Kidney epithelial cell (primary cell): ENCODE data around the gene C1QL2. TPM values are rescaled to one million over a fixed set of nuclear protein-coding genes. Genes with fewer than 3 reads are reported as not detected.
A peak's percentile ranks its signal among the peaks of the same experiment; 100 is the strongest.

Source experiments
- DNase-seq: peaks from one replicate; pipeline ENCODE4 v3.0.0-alpha.2; 2010; ENCODE audit warnings: low read depth
- H3K27me3 ChIP-seq: 2 replicates; pipeline ENCODE4 v1.6.0; 2011; ENCODE audit warnings: low read length; ENCODE audit not compliant: control insufficient read depth, insufficient read depth
- H3K36me3 ChIP-seq: 2 replicates; pipeline ENCODE4 v1.5.1; 2011; ENCODE audit warnings: low read length; ENCODE audit not compliant: control insufficient read depth, insufficient read depth
- H3K4me3 ChIP-seq: 2 replicates; pipeline ENCODE4 v1.5.1; 2011; ENCODE audit warnings: low read depth, mild to moderate bottlenecking, control low read depth, low read length
- total RNA-seq: library from RNA; depleted of rRNA; stranded (reverse); fragments of >200 nt; gene quantifications from 2 replicates; pipeline ENCODE4 v1.2.3, GENCODE V29; 2015
- TF ChIP-seq, protein P1 (sequence below): IDR thresholded peaks from 2 replicates; pipeline ENCODE4 v1.5.1; 2011; ENCODE audit warnings: mild to moderate bottlenecking, moderate library complexity, low read length, control low read depth, inconsistent platforms; ENCODE audit not compliant: insufficient read depth, poor library complexity, severe bottlenecking

C1QL2 gene
- total RNA-seq, 1 donor from 2014 or later: not detected

DNA sequence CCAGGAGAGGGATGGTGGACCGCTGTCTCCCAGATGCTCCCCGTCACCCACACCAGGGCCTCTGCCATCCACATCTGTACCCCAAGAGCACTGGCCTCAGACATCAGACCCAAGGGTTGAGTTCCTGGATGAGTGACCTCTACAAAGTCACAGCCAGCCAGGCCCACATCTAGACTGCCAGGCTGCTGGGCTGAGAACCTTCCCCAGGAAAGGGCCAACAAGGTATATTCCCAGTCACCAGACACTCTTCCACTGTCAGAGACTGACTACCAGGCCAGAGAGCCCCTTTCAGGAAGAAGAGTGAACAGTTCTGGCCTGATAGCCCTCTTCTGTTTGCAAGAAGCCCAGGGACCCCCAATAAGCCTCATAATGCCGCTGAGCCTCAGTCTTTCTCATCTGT is 44.3 kb downstream of the C1QL2 start:
- H3K36me3 ChIP-seq: no peaks in the 10 kb centered on the region
- H3K4me3 ChIP-seq: no peak overlapping the region
- TF ChIP-seq, protein P1, sequence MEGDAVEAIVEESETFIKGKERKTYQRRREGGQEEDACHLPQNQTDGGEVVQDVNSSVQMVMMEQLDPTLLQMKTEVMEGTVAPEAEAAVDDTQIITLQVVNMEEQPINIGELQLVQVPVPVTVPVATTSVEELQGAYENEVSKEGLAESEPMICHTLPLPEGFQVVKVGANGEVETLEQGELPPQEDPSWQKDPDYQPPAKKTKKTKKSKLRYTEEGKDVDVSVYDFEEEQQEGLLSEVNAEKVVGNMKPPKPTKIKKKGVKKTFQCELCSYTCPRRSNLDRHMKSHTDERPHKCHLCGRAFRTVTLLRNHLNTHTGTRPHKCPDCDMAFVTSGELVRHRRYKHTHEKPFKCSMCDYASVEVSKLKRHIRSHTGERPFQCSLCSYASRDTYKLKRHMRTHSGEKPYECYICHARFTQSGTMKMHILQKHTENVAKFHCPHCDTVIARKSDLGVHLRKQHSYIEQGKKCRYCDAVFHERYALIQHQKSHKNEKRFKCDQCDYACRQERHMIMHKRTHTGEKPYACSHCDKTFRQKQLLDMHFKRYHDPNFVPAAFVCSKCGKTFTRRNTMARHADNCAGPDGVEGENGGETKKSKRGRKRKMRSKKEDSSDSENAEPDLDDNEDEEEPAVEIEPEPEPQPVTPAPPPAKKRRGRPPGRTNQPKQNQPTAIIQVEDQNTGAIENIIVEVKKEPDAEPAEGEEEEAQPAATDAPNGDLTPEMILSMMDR: no peak
- DNase-seq: no peak
- H3K27me3 ChIP-seq: peaks cover 3% of the 10 kb centered on the region

DNA sequence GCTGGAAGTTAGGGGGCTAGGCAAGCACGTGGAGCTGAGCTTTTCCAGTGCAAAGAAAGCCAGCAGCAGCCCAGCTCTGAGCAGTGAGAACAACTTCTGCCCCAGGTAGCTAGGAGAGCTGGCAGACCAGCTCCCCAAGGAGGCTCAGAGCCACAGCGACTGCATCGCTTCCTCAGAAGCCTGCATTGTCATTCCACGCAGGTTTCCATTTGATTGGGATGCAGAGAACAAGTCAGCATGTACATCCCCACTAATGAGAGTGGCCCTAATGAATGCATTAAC is 45.1 kb downstream of the C1QL2 start:
- Histone ChIP-seq H3K36me3 (no peaks in the 10 kb centered on the region), H3K4me3 (no peak overlapping the region), H3K27me3 (peaks cover 3% of the 10 kb centered on the region)
- no peak for DNase-seq
- TF ChIP-seq, protein P1: no peak

DNA sequence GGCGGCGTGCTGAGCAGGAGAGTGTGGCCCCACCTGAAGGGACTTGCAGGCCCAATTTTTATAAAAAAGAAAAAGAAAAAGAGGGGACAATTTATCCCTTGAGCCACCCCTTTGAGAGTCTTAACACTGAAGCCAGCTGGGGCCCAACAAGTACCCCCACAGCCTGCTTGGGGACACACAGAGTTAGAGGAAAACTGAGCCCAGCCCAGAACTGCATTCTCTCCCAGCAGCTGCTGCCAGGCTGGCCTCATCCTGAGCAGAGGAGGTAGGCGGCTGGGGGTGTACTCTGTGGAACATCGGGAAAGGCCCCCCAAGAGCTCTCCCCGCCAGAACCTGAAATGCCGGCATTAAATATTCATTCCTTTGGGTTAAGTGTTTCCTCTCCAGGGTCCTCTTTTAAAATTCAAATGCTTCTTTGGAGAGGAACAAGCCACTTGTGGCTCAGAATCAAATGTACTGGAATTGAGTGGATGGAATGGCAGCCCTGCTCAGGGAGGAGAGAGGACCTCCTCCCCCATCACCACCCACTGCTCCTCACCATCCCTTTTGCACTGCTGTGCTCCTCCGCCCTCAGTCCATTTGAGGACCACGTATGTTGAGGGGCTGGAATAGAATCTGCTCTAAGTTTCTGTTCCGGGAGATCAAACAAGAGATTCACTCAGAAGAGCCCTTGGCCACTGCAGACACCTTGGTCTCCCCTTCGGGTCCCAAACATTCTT is 45.6 kb downstream of the C1QL2 start:
- H3K36me3 ChIP-seq: no peaks in the 10 kb centered on the region
- H3K27me3 ChIP-seq: peaks cover 3% of the 10 kb centered on the region
- H3K4me3 ChIP-seq: no peak overlapping the region
- TF ChIP-seq, protein P1: no peak
- DNase-seq: no peak

DNA sequence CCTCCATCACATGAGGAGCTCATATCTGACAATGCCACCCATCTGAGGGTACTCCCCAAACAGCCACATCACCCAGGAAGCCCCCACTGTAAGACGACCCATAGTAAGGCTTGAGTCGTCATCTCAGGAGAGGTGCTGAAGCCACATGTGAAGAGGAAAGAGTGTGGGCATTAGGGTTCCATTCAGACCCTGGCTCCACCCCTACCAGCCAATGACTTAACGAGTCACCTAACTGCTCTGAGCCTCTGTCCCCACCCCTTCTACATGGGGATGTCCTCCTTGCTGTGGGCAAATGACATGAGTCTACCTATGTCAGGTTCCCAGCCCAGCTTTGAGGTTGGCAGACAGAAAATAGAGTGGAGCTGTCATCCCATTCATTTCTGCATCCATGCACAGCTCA is 46.3 kb downstream of the C1QL2 start:
- TF ChIP-seq, protein P1: no peak
- no peaks in the 10 kb centered on the region for H3K27me3 ChIP-seq
- no peaks in the 10 kb centered on the region for H3K36me3 ChIP-seq
- H3K4me3 ChIP-seq: no peak overlapping the region
- no peak for DNase-seq

DNA sequence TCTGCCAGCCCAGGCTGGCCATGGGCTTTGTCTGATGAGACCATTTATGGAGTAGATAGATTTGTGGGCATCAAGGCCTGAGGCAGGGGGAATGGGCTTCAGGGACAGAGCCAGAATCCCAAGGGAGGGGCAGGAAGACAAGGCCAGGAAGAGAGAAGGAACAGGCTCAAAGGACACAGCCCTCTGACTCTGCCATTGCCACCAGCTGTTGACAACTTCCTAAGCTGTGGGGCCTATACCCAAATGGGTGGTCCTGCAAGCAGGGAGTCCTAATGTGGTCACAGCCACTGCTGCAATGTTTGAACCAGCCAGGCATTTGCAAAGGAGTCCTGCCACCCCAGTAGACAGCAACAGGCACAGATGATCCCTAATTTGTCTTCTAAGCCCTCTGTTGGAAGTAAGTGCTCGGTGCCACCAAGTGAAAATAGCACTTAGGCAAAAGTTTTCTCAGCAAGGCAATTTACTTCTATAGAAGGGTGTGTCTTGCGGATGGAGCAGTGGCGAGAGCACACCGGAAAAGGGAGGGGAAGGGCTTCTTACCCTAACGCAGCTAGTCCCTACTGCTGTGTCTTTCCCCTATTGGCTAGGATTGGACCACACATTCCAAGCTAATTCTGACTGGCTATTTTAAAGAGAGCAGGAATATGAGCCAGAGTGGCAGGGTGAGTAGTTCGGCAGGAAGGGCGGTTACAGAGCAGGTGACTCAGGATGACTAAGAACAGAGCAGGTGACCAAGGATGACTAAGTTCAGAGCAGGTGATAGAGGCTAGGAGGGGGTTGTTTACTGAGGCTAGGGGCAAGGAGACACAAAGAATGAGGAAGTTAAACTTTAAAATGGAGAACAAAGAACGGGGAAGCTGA is 47.2 kb downstream of the C1QL2 start:
- Histone ChIP-seq H3K36me3 (no peaks in the 10 kb centered on the region), H3K4me3 (no peak overlapping the region), H3K27me3 (no peaks in the 10 kb centered on the region)
- peak; percentile 16 for DNase-seq
- TF ChIP-seq, protein P1: no peak
